Subcutaneous adipose tissue (tissue), 4 donors: ENCODE measurements around the gene LCNL1. TPM values are rescaled to one million over a fixed set of nuclear protein-coding genes. Genes with fewer than 3 reads are reported as not detected.

Experiments
- total RNA-seq, 4 donors: library from RNA; depleted of rRNA; stranded (reverse); fragments of >200 nt; gene quantifications; one replicate each; pipeline ENCODE4 v1.1.0, GENCODE V29; 2016
- TF ChIP-seq, protein P1 (sequence below): fragments of 450-650 bp; IDR thresholded peaks from one replicate; pipeline ENCODE4 v1.5.1; 2016; ENCODE audit warnings: low read depth, mild to moderate bottlenecking, control low read depth, antibody characterized with exemption, moderate library complexity

The LCNL1 gene
- total RNA-seq, 4 donors from 2014 or later: not detected

- TF ChIP-seq, protein P1, sequence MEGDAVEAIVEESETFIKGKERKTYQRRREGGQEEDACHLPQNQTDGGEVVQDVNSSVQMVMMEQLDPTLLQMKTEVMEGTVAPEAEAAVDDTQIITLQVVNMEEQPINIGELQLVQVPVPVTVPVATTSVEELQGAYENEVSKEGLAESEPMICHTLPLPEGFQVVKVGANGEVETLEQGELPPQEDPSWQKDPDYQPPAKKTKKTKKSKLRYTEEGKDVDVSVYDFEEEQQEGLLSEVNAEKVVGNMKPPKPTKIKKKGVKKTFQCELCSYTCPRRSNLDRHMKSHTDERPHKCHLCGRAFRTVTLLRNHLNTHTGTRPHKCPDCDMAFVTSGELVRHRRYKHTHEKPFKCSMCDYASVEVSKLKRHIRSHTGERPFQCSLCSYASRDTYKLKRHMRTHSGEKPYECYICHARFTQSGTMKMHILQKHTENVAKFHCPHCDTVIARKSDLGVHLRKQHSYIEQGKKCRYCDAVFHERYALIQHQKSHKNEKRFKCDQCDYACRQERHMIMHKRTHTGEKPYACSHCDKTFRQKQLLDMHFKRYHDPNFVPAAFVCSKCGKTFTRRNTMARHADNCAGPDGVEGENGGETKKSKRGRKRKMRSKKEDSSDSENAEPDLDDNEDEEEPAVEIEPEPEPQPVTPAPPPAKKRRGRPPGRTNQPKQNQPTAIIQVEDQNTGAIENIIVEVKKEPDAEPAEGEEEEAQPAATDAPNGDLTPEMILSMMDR: no peak
Measured at GRCh38 chr9:136953771-136954269, 29.0 kb upstream of the LCNL1 start.

GRCh38 chr9:136954270-136955083, 28.3 kb upstream of the LCNL1 start:
- TF ChIP-seq, protein P1: no peak

GRCh38 chr9:136955202-136955942, 27.4 kb upstream of the LCNL1 start:
- TF ChIP-seq, protein P1: no peak

DNA sequence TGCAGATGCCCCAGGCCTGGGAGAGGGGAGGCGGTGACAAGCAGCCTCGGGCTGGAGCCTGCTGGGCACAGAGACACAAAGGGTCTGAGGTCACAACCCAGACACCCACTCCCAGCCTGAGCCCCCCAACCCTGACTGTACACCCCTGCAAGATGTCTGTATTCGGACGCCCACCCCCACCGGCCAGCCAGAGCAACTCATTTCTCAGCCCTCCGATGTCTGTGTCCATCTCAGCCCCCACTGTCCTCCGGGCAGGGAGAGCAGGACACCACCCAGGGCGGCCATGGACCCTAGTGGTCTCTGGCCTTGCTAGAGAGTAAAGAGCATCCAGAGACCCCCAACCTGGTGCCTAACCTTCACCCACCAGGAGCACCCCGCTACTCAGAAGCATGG, 26.9 kb upstream of the LCNL1 start:
- TF ChIP-seq, protein P1: no peak

GRCh38 chr9:136956604-136957003, 26.2 kb upstream of the LCNL1 start:
- TF ChIP-seq, protein P1: no peak

DNA sequence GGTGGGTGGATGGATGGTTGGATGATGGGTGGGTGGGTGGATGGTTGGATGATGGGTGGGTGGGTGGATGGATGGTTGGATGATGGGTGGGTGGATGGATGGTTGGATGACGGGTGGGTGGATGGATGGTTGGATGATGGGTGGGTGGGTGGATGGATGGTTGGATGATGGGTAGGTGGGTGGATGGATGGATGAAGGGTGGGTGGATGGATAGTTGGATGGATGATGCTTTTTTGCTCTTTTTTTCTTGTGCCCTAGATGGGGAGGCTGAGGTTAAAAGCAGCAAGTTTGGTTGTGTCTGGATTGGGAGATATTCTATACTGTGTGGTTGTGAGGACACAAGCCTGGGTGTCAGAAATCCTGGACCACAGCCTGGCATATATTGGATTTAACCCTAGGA, 25.3 kb upstream of the LCNL1 start:
- TF ChIP-seq, protein P1: no peak

DNA sequence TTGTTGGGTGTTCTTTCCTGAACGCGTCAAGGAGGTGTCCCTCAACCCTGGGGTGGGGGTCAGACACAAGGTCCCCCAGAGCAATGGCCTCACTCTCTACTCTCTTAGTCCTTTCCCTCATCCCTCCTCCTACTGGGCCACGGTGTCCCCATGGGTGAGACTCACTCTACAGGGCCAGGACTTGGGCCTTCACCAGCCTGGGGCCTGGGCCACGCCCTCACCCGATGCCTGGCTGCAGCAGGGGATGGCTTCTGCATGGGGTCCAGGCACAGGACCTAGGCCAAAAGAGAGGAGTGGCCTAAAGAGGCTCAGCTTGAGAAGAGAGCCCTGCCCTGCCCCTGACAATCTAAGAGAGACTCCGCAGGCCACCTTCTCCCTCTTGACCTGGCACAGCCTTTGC, 24.9 kb upstream of the LCNL1 start:
- TF ChIP-seq, protein P1: no peak
